GM18517 (cell line): ENCODE results near the gene OTUD5.

Experiments used
- ATAC-seq: cut with Tn5 transposase; IDR thresholded peaks from one replicate; pipeline ENCODE4 v1.9.1; 2021; ENCODE audit warnings: mild to moderate bottlenecking, moderate library complexity; ENCODE audit not compliant: unreplicated experiment

Gene OTUD5

DNA sequence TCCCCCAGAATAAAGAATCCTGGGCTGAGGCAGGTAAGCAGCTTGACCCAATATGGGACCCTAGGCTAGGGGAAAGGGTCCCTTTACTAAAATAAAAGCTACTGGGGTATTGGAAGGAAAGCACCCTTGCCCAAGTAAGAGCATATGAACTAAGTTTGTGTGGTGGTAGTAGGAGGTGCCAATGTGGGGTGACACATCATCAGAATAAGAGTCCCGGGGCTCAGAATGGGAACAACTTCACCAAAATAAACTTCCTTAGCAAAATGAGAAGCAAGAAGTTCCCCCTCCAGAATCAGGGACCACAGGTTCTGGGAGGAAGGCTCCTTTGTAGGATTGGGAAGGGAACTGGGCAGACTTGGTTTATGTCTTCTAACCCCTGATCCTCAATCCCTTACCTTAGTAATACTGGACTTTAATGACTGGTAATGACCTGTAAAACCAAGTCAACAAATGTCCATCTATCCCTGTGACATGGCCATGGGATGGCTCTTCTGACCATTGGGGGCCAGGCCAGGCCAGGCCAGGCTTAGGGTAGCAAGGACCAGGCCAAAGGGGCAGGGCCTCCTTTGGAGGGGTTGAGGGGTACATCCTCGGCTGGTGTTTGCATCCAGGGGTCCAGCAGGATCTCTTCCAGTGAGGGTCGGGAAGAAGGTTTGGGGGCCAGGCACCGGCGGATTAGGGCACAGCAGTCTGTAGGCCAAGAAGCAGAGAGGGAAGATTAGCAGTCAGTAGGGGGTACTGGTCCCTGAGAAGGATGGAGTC, 43.6 kb downstream of the OTUD5 start:
- ATAC-seq: no peak

DNA sequence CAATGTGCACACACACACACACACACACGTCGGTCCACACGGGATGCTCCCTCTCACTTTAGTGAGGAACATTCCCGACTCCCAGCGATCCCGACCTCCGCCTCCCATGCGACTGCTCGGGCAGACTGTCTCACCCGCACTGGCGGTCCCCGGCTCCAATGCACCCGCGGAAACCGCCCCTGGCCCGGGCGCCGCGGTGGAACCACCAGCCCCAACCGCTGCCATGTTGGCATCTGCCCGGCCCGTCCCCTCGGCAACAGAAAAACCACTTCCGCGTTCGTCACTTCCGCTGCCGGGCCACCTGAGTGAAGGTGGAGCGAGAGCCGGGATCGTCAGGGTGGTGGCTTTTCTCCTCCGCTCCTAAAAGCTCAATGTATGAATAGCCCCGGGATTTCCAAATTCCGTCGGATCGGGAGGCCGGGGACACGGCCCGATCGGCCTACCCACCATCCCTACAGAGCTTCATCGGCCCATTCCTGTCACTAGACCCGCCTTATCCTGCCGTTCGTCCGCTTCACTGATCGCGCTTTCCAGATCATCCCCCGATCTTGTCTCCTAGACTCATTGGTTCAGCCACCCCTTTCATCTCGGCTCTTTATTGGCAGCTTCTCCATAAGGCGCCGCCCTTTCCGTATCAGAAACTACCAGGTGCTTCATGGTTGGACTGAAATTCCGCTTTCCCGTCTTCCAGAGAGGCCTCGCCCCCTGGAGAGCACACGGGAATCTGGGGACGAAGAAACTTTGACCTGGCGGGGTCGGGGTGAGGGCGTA, 45.8 kb downstream of the OTUD5 start, which contains the start of gene SLC35A2:
SLC35A2 (minus strand) TSS at position 235 of the 771 bp plus-strand sequence; CDS start at position 225, 10 bp downstream.
- peak; percentile 54 for ATAC-seq

DNA sequence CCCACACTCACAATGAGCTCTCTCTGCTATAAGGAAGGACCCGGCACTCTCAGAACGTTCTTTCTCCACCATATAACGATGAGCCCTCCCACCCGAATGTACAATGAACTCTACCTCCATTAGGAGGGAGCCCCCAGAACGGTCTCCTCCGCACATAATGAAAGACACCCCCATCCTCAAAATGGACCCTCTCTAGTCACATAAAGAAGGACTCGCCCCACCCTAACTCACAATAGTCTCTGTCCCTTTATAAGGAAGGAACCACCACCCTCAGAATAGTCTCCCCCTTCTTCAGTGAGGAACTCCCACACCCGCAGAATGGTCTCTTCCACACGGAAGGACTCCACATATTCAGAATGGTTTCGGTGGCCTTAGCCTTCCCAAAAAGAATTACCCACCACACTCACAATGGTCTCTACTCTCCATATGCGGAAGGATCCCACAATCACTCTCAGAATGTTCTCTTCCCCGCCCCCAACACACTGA, 46.4 kb downstream of the OTUD5 start:
- no peak for ATAC-seq

DNA sequence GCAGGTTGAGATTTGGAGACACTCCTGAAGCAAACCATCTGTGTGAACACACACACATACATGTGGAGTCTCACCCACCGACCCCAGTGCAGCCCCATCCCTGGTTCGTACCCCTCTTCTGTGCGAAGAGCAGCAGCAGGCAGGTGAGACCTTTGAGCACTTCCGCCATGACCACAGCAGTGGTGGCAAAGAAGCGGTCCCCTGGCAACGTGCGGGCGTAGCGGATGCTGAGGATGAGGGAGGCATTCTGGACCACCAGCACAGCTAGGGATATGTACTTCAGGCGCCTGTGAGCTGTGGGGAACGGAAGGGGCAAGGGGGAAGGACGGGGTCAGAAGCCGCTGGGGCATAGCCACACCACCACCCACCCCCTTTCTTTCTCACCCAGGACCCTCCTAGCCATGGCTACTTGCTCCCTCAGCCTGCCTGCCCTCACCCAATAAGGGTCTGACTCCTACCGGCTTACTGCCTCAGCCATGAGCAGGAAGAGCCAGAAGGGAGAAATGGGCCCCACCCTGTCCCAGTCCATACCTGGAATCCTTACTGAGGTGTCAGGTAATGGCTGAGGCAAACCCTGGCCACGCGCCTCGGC, 47.6 kb downstream of the OTUD5 start:
- ATAC-seq: no peak

DNA sequence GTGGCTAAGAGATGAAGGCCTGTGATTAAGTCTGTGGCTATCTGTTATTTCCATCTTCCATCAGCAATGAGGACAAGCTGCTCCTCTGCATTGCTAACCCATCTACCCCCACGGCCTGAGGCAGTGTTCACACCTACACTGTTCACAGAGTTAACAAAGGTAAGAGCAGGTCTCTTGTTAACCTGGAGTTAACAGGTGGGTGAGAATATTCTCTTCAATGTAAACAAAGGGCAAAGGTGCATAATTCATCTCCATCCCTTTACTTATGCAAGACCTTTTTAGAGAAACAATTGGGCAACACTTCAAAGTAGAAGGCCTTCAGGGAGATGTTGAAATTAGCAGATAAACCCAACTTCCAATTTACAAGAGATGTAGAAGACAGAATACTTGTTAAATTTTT, 48.8 kb downstream of the OTUD5 start:
- no peak for ATAC-seq

DNA sequence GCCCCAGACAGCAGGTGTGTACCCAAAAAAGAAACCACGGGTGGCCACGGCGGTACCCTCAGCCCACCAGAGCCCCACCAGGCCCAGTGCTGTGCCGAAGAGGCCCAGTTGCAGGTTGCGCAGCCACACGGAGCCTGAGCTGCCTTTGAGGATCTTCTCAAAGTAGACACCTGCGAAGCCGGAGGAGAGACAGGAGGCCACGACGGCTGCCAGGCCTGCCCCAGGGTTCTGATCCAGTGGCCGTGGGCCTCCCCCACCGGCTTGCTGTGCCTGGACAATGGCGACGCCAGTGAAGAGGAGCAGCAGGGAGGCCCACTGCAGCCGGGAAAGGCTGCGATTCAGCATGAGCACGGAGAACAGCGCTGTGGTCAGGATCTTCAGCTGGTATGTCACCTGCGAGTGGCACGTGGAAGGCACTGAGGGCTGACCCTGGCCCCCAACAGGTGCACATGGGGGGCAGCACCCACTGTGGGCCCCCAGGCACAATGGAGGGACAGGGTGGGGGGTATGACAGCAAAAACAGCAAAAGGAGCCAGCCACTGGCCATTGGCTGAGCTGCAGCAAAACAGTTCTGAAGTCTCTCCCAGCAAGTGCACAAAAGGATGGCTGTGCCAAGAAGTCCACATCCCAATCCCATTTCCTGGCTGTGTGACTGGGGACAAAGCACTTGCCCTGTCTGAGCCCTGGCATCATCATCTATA, 52.2 kb downstream of the OTUD5 start:
- ATAC-seq: no peak

DNA sequence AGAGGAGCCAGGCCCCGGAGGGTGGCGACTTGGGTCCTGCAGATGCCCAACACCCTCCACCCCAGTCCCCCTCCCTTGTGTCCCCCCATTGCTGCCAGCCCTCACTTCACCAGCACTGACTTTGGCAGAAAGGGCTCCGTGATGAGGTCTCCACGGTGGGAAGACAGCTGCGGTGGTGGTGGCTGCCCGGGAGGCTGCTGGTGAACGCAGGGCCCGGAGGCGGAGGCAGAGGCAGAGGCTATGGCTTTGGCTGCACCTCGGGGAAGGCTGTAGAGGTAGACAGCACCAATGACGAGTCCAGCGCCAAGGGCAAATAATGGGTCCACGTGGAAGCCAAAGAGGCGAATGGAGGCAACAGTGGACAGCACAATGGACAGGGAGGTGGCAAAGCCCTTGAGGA, 52.8 kb downstream of the OTUD5 start:
- ATAC-seq: no peak

DNA sequence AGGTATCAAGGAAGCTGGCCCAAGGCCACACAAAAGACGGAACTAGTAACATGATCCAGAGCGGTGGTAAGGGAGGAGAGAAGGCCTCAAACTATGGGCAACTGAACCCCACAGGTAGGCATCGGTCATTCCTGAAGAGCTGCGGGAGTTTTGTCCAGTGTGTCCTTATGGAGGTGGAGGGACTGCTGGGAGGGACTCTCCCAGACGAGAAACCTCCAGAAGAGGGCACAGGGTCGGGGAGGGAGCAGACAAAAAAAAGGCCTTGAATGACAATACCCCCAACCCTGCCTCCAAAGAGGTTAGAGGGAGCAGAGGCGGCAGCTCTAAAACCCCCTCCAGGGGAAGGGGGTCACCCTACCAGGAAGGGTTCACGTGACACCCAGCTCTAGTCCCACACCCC, 53.2 kb downstream of the OTUD5 start:
- ATAC-seq: no peak

DNA sequence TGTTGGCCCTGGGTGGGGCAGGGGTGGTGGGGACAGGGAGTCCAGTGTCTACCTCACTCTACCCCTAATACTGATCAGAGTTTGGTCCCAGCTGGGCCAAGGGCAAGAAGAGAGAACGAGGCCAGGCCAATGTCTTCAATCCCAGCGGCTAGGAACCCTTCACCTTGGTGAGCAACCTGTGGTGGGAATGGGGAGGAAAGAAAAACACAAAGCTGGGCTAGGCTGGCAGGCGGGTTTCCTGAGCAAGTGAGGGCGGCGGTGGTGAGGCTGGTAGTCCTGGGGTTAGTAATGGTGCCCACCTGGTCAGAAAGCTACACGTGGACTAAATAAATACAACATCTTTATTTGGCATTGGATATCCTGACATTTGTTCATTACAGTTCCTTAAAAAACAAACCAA, 54.1 kb downstream of the OTUD5 start:
- no peak for ATAC-seq

DNA sequence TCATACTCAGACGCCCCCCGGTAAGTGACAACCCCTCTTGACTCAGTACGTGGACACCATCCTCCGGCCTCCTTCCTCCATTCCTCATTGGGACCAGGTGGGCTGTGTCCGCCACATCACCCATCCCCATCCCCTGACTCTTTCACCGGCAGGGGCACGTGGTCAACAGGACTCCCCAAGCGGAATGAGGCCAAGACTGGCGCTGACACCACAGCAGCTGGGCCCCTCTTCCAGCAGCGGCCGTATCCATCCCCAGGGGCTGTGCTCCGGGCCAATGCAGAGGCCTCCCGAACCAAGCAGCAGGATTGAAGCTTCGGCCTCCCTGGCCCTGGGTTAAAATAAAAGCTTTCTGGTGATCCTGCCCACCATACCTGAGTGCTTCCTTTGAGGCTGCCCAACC, 54.6 kb downstream of the OTUD5 start:
- no peak for ATAC-seq

DNA sequence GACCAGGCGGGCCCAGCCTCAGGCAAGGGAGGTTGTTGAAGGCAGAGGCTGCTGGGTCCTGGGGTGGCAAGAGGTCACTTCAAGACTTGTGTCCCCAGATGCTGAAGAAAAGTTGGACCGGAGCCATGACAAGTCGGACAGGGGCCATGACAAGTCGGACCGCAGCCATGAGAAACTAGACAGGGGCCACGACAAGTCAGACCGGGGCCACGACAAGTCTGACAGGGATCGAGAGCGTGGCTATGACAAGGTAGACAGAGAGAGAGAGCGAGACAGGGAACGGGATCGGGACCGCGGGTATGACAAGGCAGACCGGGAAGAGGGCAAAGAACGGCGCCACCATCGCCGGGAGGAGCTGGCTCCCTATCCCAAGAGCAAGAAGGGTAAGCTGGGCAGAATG, 55.3 kb downstream of the OTUD5 start:
- no peak for ATAC-seq

DNA sequence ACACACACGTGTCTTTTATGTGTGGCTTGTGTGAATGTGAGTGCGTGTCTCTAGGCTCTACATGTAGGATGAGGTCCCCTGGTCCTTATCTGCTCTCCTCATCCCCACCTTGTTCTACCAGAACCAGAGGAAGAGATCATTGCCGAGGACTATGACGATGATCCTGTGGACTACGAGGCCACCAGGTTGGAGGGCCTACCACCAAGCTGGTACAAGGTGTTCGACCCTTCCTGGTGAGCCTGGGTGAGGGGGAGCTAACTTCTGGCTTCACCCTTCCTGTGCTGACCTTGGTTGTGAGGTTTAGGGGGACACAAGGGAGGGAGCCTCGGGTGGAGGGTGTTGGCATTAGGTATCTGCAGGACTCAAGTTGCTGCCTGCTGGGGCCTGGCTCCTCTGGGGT, 56.3 kb downstream of the OTUD5 start:
- ATAC-seq: no peak

DNA sequence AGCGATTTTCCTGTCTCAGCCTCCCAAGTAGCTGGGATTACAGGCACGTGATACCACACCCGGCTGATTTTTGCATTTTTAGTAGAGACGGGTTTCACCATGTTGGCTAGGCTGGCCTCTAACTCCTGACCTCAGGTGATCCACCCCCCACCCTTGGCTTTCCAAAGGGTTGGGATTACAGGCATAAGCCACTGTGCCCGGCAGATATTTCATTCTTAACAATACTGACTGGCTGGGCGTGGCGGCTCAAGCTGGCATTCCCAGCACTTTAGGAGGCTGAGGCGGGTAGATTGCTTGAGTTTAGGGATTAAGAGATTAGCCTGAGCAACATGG, 58.4 kb downstream of the OTUD5 start:
- no peak for ATAC-seq

DNA sequence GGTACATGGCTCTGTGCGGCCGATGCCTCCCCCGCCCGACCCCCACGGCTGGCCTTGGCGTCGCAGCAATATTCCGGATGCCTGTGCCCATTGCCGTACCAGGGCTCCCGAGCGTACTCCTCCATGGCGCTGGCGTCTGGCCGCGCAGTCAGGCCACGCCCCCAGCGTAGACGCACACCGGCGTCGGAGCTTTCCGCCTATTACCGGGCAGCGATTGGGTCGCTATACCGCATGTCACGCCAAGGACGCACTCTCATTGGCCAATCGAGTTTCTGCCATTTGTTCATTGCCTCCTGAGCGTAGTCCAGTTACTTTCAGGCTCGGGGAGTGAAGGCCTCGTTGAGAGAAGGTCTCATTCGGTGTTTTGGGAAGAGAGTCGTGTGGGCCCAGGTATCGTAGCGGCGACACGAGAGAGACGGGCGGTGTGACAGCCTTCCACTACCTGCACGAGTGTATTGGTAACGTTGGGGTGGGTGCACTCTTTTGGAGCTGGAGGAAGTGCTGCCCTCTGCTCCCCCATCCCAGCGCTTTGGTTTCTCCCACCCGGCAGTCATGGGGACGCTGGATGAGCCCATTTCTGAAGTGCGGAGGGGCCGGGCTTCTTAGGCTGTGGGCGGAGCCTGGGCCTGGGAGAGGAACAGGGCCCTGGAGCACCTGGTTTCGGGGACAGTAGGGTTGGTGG, 59.6 kb downstream of the OTUD5 start, which contains the start of the genes PQBP1 and TIMM17B:
PQBP1 (plus strand) TSS at position 306 of the 682 bp plus-strand sequence. CDS start 580 bp downstream, outside the sequence.
TIMM17B (minus strand) TSS at position 144 of the 682 bp plus-strand sequence; CDS start at position 125, 19 bp downstream.
- ATAC-seq: peak; percentile 80

DNA sequence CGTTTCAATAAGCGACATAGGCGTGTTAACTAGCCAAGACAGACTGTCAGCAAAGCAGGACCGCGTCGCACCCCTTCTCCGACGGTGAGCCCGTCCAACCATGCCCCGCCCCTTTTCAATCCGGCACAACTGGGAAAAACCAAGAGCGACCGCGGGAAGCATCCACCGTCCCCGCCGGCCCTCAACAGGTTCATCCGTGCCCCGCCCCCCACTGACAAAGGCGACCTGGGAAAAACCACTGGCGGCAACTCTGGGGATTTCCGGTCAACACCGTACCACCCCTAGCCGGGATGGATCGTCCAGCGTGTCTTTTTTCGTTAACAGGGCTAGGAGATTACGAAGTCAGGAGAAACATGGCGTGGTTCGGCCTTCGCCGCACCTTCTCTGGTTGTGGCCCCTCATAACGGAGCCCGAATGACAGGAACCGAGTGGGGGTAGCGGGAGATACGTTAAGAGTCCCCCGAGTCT, 60.2 kb downstream of the OTUD5 start:
- ATAC-seq: no peak

DNA sequence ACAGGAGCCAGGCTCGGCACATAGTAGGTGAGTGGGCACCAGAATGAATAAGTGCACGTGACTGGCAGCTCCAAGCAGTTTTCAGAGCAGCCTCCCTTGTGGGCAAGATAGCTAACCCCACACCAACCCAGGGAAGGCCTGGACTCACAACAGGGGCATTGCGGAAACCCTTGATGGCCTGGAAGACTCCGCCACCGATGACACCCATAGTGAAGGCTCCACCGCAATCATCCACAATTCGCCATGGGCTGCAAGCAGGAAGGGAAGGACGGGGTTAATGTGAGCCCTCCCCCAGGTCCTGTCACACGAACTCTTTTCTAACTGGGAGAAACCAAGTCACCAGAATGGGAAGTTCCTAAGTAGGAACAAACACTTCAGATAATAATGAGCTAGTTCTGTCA, 60.8 kb downstream of the OTUD5 start:
- ATAC-seq: no peak

DNA sequence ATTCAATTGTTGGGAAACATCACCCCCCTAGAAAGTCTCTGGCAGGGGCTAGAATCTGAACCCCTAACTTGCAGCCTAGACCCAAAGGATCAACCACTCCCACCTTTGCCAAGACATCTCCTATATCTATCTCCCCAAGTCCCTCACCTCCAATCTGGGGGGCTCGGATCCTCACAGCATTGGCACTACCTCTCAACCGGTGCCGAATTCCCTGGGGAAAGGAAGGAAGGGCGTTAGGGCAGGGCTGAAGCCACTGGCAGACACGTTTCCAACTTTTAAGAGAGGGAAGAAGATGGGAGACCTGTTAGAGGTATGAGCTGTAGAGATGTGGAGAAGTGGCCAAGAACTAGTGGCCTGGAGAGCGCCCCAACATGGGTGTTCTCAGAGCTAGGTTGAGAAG, 62.5 kb downstream of the OTUD5 start:
- no peak for ATAC-seq

DNA sequence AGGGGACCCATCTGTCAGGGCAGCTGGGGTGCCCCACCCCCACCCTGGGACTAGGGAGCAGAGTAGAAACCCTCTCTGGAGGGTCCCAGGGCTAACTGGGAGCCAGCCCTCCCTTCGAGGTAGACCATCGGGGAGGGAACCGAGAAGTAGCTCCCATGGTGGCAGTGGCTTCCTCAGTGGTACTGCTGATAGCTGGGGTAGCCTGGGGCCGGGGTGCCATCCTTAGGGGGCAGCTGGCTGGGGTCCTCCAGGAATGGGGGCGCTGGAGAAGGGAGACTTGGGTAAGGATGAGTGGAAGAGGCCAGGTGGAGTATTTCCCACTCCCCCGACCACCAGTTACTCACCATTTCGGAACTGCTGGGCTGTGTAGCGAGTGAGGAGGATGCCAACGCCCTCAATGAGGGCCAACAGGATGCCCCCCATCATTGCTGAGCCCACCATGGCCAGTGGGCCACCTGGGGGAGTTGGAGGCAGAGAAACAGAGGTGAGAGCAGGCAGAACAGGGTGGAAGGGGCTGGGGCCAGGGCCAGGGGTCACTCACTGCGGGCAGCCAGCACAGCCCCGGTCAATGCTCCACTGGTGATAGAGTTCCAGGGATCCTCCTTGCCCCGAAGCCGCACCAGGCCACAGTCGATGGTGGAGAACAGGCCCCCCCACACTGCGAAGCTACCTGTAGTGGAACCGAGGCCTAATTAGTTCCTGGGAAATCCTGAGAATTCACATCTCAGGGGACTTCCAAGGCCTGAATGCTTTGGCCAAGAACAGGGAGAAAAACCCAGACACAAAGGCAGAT, 63.7 kb downstream of the OTUD5 start:
- no peak for ATAC-seq

DNA sequence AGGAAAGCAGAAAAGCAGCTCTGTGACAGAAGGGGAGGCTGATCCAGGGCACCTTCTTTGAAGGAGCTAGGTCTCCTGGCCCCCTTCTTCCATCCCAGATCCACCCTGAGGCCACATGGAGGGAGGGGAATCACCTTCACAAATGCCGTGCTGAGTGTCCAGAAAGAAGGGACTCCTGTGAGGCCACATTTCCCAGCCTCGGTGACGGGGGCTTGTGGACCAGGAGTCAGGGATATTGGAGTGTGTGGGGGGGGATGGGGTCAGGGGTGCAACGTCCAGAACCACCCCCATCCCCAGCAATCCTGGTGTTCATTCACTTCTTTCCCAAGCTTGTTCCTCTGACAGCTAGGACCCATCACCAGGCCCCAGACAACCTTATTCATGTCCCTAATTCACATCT, 64.5 kb downstream of the OTUD5 start:
- ATAC-seq: no peak
